GM21367 (cell line): ENCODE measurements around the gene LCE2D.

Source experiments
- ATAC-seq: cut with Tn5 transposase; IDR thresholded peaks from one replicate; pipeline ENCODE4 v1.9.1; 2021; ENCODE audit not compliant: unreplicated experiment

LCE2D gene

GRCh38 chr1:152697701-152698600 lies 34.8 kb downstream of the LCE2D start, which contains the start of gene LCE2A:
TSS of gene LCE2A (plus strand) at chr1:152698345. CDS start at chr1:152698902, 557 bp downstream.
- no peak for ATAC-seq

- no peak for ATAC-seq
Measured at GRCh38 chr1:152699746-152700145, 36.6 kb downstream of the LCE2D start.

GRCh38 chr1:152707860-152708259 lies 44.7 kb downstream of the LCE2D start, which contains the start of gene LCE4A:
TSS of gene LCE4A (plus strand) at chr1:152708160. CDS start at chr1:152709076, 916 bp downstream.
- ATAC-seq: no peak
